HG02763 (cell line): ENCODE measurements around the gene F7.

Source experiments
- ATAC-seq: cut with Tn5 transposase; IDR thresholded peaks from one replicate; pipeline ENCODE4 v1.9.1; 2021; ENCODE audit warnings: mild to moderate bottlenecking, moderate library complexity; ENCODE audit not compliant: unreplicated experiment

Gene F7

DNA sequence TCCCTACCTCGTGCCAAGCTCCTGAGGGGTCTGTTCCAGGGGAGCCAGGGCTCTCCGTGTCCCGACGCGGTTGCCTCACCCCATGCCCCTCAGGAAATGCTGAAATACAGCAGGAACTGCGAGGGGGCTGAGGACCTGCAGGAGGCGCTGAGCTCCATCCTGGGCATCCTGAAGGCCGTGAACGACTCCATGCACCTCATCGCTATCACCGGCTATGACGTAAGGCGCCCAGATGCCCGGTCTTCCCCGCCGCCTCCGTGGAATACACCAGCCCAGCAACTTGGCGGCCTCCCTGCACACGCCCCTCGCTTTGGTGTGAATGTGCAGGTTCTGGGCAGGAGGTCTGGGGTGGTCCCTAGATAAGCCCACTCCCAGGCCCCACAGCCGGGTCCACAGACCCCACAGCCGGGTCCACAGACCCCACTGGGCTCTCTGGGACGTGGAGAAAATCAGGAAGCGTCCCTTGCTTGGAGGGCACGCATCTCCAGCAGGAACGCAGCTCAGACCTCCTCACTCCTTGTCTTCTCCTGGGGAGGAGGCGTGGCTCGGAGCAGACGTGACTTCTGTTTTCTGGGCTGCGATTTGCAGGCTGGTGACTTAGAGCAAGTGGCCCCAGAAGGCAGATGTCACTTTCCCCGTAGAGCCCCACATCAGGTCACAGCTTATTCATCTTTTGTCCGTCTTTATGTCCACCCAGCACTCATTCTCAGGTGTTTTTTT, 19.4 kb upstream of the F7 start:
- ATAC-seq: no peak

DNA sequence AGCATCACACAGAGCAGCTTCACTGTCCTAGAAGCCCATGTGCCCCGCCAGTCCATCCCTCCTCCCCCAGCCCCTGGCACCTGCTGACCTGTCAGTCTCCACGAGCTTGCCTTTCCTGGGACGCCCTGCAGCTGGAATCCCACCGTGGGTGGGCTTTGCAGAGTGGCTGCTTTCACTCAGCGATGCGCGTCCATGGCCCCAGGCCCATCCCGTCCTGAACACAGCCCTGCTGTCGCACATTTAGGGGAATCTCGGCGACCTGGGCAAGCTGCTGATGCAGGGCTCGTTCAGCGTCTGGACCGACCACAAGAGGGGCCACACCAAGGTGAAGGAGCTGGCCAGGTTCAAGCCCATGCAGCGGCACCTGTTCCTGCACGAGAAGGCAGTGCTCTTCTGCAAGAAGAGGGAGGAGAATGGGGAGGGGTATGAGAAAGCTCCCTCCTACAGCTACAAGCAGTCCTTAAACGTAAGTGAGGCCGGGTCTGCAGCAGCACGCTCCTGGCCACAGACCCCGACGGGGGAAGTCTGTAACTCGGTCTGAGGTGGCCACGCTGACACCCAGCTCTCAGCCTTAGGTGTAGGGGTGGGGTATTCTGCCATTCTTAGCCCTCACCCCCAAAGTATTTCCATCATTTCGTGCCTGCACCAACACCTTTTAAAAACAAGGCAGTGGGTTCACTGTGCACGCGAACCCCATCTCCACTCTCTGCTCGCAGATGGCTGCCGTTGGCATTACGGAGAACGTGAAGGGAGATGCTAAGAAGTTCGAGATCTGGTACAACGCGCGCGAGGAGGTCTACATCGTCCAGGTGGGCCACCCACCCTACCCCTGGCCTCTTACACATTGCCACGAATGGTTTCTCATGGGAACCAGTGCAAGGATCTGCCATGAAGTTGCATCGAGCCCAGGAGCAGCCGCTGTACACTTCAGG, 18.3 kb upstream of the F7 start:
- no peak for ATAC-seq

DNA sequence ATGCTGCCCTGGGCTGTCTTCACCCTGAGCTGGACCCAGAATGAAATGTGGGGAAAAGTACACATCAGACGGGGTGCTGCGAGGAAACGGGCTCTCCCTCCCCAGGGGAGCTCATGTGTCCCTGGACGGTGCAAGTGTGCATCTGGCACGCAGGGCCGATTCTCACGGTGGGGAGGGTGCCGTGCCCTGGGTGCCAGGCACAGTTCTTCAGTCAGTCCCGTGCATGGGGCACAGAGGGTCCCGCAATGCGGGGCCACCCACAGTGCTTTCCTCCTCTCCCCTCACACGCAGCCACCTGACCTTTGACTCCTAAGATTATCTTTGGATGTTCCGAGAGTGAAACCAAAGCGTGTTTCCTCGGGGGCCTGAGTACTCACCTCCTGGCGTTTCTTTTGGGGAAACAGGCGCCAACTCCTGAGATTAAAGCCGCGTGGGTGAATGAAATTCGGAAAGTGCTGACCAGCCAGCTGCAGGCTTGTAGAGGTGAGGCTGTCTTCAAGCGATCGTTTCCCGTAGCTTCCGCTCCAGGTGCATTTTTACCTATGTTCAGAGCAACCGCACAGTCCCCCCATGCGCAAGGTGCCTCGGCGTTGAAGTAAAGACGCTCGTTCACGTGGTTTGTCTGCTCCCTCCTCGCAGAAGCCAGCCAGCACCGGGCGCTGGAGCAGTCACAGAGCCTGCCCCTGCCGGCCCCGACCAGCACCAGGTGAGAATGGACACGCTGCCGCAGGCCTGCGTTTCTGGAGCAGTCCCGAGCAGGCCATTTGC, 17.5 kb upstream of the F7 start:
- no peak for ATAC-seq

DNA sequence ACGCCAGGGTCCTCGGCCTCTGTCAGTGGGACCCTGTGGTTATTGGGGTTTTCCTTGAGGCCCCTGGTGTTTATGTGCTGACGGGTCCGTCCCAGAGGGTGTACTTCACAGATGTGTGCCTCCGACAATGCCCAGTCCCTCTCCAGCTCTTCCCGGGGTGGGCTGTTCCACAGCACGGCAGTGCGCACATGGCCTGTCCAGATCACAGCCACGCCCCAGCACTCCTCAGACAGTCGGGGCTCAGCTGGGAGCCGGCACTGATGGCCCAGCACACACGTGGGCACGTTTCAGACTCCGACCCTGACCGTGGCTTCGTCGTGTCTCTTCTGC, 16.9 kb upstream of the F7 start:
- ATAC-seq: no peak

DNA sequence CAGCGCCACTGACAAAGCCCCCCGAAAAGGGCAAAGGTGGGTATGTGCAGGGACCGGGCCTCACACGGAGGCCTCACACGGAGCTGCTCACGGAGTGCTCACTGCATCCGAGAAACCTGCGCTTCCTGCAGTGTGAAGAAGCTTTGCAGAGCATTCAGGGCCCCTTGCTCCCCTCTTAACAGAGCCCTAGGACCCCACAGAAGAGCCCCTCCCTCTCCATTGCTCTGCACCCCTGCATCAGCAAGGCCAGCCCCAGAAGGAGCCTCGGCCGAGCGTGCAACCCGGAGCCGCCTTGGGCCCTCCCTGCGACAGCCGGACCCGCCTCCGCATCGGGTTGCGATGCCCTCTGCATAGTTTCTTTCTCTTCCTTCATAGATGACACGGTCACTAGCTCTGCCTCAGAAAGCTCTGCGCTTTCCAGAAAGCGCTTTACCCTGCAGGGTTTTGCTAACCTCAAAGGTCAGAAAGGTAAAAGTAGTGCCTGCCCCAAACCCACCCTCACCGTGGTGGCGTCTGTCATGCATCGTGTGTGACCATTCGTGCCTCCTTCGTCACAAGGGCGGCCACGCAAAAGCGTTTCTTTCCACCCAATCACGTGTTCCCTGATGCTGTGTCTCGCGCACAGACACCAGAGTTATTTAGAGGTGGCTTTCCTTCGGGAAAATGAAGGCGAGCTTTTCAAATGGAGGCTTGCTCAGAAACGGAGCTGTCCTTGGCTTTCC, 15.7 kb upstream of the F7 start:
- ATAC-seq: no peak

DNA sequence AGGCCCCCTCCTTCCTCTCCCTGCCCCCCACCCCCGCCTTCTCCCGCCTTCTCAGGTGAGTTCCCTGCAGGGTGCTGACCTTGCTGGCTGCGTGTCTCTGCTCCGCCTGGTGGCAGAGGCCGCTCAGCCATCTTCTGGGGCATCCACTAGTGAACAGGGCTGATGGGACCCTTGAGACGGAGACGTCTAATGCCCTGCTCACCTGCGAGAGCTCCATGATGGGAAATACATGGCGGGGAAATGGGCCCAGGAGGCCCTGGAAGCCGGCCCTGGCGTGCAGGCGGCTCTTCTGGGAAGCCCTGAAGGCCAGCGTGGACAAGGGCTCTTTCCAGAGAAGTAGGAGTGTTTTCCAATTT, 15.2 kb upstream of the F7 start:
- no peak for ATAC-seq

DNA sequence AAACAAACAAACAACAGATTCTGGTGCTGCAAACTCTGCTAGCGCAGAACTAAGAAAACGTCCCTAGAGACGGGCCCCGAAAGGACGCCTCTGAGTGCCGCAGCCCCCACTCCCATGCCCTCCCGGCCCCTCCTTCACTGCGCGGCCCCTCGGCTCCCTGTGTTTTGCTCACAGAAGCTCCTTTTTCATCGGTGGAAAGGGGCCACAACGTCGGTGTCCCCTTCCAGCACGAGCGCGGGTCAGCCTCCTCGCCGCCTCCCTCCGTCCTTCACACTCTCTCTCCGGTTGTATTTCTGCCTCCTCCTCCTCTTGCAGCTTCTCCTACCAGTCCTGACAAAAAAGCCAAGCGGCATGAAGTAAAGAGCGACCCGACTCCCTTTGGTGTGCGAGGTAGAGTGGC, 14.8 kb upstream of the F7 start:
- no peak for ATAC-seq

DNA sequence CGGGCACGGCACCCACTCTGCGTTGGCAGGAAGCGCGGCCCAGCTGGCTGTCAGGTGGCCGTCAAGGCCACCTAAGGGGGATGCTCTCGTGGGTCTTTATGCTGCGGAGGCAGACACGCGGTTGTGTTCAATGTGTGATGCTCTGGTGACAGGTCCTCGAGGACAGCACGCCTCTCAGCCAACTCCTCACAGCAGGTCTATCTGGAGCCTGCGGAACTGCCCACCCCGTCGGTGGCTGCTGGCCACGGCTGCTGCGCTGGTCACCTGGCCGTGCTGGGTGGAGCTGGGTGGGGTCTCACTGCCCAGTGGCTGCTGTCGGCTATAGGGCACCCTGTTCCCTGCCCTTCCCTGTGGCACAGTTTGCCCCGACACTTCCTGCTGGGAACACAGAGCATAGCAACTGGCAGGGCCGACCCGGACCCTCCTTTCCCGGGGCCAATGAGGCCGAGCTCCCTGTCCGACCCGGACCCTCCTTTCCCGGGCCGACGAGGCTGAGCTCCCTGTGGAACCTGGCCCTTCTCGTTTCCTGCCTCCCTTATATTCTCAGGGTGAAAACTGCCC, 14.3 kb upstream of the F7 start:
- ATAC-seq: no peak

DNA sequence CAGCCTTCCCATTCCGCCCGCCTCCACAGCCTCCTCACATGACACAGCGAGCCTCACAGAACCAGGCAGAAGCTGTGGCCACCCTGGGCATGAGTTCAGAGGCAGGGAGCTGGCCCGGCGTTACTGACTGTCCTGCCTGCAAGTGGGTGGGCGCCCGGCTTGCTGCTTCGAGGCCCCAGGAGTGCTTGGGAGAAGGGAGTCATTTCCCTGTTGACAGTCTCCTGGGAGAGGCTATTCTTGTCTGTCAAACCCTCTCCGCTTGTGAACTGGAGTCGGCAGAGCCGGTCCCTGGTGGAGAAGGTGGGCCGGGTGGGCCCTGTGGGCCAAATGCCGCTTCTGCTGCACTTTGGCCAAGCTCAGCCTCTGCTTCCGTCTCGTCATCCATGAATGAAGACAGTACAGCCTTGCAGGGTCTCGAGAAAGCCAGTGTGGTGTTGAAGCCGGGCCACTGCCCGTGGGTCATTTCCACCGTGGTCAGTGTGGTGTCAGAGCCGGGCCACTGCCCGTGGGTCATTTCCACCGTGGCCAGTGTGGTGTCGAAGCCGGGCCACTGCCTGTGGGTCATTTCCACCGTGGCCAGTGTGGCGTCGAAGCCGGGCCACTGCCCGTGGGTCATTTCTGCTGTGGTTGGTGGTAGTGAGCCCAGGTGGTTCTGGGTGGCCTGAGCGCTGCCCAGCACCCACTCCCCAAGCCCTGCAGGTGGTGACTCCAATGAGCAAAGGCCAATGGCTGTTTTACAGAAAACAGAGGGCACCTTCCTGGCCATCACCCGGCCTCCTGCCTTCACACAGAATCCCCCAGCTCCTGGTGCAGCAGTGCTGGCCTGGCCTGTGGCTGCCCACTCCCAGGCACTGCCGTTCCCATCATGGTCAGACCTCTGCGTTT, 13.5 kb upstream of the F7 start:
- no peak for ATAC-seq

DNA sequence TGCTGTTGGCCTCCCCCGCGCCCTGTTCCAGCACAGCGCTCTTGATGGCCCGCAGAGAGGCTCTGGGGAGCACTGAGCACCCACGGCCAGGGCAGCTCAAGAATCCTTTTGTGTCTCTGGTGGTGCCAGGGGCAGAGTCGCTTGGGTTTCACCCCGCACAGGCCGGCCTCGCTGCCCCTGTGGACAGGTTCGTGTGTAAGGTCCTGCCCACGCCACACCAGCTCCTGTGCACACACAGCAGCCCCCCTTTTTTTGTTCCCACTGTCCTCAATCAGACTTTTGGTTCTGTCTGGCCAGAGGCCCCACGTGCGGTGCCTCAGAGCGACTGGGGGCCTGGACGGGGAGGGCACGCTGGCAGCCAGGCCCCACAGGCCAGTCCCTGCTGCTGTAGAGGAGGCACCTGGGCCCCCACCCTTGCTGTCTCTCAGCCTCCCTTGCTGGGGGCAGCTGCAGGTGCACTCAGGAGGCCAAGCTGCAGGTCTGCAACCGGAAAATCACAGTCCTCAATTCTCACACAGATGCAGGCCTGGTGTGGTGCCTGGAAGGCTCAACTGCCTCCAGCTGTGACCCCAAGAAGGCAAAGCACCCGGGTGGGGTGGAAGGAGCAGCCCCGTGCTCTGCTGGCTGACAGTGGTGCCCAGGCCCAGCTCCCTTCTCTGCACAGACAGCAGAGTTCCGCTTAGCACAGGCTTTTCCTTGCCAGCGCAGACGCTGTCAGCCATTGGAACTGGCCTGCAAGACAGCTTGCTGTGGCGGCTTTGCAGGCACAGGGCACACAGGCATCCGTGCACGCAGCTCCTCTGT, 12.6 kb upstream of the F7 start:
- ATAC-seq: no peak

DNA sequence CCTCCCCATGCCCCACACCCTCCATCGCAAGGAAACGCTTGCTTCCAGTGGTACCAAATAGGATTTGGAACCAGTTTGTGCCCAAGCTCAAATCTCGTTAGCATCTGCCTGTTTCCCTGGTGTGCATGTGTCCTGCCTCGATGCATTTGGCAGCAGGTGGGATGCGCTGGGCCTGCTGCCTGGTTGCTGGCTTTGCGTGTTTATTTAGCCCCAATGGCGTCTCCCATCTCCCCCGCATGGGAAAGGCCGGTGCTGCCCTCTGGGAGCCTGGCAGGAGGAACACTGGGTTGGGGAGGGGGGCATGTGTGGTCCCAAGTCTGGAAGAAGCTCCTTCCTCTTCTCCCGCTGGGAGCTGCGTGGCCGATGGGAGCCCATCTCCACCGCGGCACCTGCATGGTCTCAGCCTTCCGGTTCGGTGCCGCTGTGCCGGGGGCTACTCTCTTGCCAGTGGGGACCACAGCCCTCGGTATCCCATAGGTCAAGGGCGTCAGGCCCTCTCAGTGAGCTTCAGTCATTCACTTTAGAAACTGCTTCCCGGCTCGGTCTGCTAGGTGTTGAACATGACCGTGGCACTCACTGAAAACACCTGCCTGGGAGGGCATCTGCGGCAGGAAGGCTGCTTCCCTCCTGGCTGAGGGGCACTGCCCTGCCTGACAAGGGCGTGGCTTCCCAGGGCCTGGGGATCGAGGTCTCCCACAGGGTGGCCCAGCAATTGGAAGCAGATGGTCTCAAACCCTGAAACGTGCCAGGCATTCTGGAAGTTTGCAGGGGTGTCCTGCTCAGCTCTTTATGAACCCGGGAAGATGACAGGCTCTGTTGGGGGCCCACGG, 11.8 kb upstream of the F7 start:
- ATAC-seq: no peak

DNA sequence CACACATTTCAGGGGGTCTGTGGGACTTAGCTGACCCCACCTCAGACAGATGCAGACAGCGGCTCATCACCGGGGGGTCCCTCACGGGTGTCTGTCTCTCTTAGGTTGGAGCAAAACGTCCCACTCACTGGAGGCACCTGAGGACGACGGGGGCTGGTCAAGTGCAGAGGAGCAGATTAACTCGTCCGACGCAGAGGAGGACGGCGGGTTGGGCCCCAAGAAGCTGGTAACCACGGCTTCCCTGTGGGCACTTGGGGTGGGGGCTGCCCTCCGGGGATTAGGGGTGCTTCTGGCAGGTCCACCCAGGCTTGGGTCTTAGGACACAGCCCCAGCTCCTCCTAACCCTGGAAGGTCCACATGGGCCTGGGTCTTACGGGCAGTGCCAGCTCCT, 11.2 kb upstream of the F7 start:
- no peak for ATAC-seq

DNA sequence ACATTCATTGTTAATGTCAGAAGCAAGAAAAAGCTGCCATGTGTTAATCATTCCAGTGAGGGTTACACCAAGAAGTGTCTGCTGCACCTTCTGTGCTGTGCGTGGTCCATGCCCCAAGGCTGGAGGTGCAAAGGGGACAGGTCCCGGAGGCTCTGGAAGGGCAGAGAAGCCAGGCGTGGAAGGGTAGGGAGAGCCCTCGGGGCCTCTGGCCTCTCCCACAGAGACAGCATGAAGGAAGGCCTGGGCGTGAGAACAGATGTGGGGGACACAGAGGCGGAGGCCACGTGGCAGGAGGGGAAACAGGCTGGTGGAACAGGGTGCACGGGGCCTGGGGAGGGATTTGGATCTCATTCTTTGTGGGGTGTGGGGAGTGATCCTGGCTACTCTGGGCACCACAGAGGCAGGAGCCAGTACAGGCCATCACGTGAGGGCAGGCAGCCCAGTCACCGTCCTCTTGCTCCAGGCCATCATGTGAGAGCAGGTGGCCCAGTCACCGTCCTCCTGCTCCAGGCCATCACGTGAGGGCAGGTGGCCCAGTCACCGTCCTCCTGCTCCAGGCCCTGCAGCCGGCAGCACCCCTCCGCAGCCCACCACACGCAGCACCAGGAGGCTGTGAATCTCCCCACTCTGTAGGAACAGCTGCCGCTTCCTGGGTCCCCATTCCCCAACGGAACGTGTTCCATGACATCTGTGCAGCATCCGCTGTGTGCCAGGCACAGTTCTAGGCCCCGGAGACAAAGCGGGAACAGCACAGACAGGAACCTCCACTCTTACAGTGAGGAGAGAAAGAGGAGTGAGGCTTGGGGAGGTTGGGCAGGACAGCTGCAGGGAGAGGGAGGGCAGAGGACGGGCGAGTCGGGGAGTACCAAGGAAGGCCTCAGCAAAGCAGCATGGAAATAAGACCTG, 10.2 kb upstream of the F7 start:
- ATAC-seq: no peak

DNA sequence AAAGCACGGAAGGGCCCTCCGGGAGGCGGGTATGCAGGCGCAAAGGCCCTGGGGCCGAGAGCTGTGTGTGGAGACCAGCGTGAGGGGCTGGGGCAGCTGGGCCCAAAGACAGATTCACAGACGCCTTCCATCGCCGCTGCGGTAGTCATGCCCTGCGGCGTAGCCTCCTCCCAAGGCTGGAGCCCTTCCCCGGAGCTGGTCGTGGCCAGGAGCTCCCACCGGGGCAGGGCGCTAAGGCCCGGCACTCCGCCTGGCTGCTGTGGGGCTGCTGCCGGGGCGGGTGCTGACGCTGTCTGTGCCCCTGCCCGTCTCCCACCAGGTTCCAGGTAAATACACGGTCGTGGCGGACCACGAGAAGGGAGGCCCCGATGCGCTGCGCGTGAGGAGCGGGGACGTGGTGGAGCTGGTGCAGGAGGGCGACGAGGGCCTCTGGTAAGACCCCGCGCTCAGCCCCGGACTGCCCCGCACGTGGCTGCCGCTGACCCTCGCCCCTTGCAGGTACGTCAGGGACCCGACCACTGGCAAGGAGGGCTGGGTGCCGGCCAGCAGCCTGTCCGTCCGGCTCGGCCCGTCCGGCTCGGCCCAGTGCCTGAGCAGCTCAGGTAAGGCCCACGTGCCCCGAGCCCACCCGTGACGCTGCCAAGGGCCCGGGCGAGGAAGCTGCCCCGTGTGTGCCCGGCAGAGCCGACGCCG, 9.4 kb upstream of the F7 start:
- no peak for ATAC-seq

DNA sequence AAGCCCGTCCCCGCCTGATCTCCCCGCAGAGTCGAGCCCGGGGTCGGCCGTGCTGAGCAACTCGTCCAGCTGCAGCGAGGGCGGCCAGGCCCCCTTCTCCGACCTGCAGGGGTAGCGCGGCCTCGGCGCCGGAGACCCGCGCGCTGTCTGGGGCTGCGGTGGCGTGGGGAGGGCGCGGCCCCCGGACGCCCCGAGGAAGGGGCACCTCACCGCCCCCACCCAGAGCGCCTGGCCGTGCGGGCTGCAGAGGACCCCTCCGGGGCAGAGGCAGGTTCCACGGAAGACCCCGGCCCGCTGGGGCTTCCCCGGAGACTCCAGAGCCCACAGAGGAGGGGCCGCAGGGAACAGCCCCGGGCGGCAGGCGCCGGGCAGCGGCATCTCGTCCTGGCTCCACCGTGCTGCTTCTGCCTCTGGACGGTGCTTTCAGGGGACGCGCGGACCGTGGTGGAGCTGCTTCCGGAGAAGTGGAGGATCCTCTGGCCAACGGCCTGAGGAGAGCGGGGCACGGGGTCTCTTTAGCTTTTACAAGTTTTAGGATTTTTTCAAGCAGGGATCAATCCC, 8.8 kb upstream of the F7 start:
- ATAC-seq: no peak

DNA sequence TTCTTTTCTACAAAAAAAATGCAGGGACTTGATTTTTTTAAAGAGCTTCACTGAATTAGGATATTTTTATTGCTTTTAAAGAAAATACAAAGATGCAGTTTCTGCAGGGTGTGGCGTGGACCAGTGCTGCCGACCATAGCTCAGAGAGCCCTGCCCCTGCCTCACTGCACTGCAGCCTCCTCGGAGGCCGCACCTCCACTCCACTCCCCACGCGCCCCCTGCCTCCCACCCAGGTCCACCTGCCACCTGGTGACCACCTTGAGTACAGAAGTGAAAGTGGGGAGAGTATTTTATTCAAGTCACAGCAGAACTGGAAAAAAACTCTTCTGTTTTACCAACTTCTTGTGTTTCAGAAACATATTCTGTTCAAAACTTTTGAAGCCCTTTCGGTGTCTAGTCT, 7.9 kb upstream of the F7 start:
- no peak for ATAC-seq
